ENCODE data around the gene HTR4. TPM values are rescaled to one million over a fixed set of nuclear protein-coding genes. Genes with fewer than 3 reads are reported as not detected.
"Not testable (repeated sequence)": the region's sequence is repeated elsewhere in the genome, so short reads cannot be mapped to it uniquely, and the experiment has no call there.

HTR4 gene
- polyA plus RNA-seq, 1 experiment: not detected

DNA sequence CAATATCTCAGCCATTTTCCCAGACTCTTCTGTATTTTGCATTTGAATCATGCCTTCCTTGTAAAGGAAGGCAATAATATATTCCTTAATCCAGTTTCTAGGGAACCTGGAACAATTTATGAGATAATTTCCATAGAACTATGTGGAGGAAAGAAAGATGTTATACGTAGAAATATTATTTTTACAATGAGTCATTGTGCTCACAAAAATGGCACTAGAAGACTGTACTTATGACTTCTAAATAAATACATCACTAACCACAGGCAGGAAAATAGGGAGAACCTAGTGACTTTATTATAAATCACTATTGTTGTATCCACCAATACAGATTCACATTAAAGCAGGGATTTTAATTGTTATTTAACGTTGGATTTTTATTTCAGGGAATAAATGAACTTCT is 182.9 kb downstream of the HTR4 start:
- Histone ChIP-seq H3K27ac (ENCODE audit: low read depth, low read length) (no peak overlapping the region), H3K9me3 (ENCODE audit: control insufficient read depth, insufficient read depth, low read length) (no peaks in the 10 kb centered on the region), H3K4me3 (ENCODE audit: low read depth, low read length) (no peak overlapping the region), H3K27me3 (ENCODE audit: control insufficient read depth, insufficient read depth, low read length) (peaks cover 2% of the 10 kb centered on the region)
- TF ChIP-seq CTCF (IDR thresholded peaks at IDR 0.05; ENCODE audit: low read depth, low read length): no peak
- POLR2A ChIA-PET: no interaction called here
- CTCF ChIA-PET: interaction anchor here (3.7 kb wide), 1 partner anchor 259 kb away, joined by 32 read pairs; no protein-coding TSS in a partner anchor
- DNase-seq (ENCODE audit: low read depth, low spot score): no peak

DNA sequence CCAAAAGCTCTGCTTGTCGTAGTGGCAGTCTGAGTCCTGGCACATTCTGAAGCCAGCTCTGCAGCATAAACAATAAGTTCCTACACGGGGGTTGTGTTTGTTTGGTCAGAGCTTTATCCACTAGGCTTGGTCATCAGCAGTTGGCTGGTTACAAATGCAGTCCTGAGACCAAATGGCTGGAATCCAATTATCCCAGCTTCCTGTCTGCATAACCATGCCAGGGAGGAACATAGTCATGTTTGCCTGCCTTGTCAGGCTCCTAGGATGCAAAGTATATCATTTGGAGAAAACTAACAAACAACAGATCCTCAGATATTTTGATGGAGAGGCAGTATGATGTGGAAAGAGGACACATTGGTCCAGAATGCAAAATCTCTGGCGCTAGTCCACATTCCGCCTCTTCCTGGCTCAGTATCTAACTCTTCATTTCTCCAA is 184.8 kb downstream of the HTR4 start:
- DNase-seq (ENCODE audit: low read depth, low spot score): peak; percentile 13
- ChIA-PET POLR2A (no interaction called here), CTCF (interaction anchor here (0.9 to 3.7 kb wide), 6 partner anchors 13 to 488 kb away, joined by 3 to 32 read pairs (median 5); no protein-coding TSS in a partner anchor)
- Histone ChIP-seq H3K4me3 (ENCODE audit: low read depth, low read length) (no peak overlapping the region), H3K9me3 (ENCODE audit: control insufficient read depth, insufficient read depth, low read length) (no peaks in the 10 kb centered on the region), H3K27ac (ENCODE audit: low read depth, low read length) (no peak overlapping the region), H3K27me3 (ENCODE audit: control insufficient read depth, insufficient read depth, low read length) (no peaks in the 10 kb centered on the region)
- no peak for TF ChIP-seq CTCF (IDR thresholded peaks at IDR 0.05; ENCODE audit: low read depth, low read length)

- CTCF ChIA-PET: interaction anchor here (0.6 to 3.7 kb wide), 6 partner anchors 14 to 646 kb away, joined by 3 to 32 read pairs (median 4); no protein-coding TSS in a partner anchor
These were observed 185.6 kb downstream of the HTR4 start for GRCh38 chr5:148468746-148469145.

GRCh38 chr5:148467958-148468357 is 186.4 kb downstream of the HTR4 start:
- DNase-seq (ENCODE audit: low read depth, low spot score): no peak
- no peaks in the 10 kb centered on the region for H3K27me3 ChIP-seq (ENCODE audit: control insufficient read depth, insufficient read depth, low read length)
- ChIA-PET CTCF (interaction anchor here (3.7 kb wide), 1 partner anchor 263 kb away, joined by 32 read pairs; no protein-coding TSS in a partner anchor), POLR2A (no interaction called here)
- H3K9me3 ChIP-seq (ENCODE audit: control insufficient read depth, insufficient read depth, low read length): no peaks in the 10 kb centered on the region
- no peak overlapping the region for H3K27ac ChIP-seq (ENCODE audit: low read depth, low read length)
- TF ChIP-seq CTCF (IDR thresholded peaks at IDR 0.05; ENCODE audit: low read depth, low read length): no peak
- no peak overlapping the region for H3K4me3 ChIP-seq (ENCODE audit: low read depth, low read length)

More at GRCh38 chr5:148468746-148469145, 185.6 kb downstream of the HTR4 start:
- H3K27me3 ChIP-seq (ENCODE audit: control insufficient read depth, insufficient read depth, low read length); H3K4me3 ChIP-seq (ENCODE audit: low read depth, low read length); H3K9me3 ChIP-seq (ENCODE audit: control insufficient read depth, insufficient read depth, low read length); H3K27ac ChIP-seq (ENCODE audit: low read depth, low read length); DNase-seq (ENCODE audit: low read depth, low spot score); POLR2A ChIA-PET: not testable (repeated sequence)

DNA sequence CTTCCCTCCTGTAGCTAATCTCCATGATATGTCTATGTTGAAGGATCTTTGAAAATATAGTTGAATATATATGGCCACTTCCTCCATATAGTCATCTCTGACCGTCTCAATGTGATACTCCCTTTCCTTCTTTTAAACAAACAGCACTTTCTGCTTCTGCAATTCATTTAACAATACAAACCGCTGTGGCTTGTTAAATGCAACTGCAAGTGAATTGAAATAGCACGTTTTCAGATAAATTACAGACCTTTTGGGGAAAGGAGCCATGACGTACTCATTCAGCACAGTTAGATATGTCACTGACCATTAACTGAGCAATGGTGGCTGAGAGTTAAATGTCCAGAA is 188.1 kb downstream of the HTR4 start:
- ChIA-PET CTCF (interaction anchor here (1.0 to 1.6 kb wide), 3 partner anchors 16 to 569 kb away, joined by 3 to 7 read pairs (median 3); no protein-coding TSS in a partner anchor), POLR2A (no interaction called here)
- DNase-seq (ENCODE audit: low read depth, low spot score): no peak
- Histone ChIP-seq H3K27me3 (ENCODE audit: control insufficient read depth, insufficient read depth, low read length) (no peaks in the 10 kb centered on the region), H3K9me3 (ENCODE audit: control insufficient read depth, insufficient read depth, low read length) (no peaks in the 10 kb centered on the region), H3K4me3 (ENCODE audit: low read depth, low read length) (no peak overlapping the region), H3K27ac (ENCODE audit: low read depth, low read length) (no peak overlapping the region)
- TF ChIP-seq CTCF (IDR thresholded peaks at IDR 0.05; ENCODE audit: low read depth, low read length): no peak
